ENCODE results near the gene GNPTG. TPM values are rescaled to one million over a fixed set of nuclear protein-coding genes. Genes with fewer than 3 reads are reported as not detected.

Gene GNPTG
- total RNA-seq, 1 experiment from 2014 or later = 20.9 TPM

DNA sequence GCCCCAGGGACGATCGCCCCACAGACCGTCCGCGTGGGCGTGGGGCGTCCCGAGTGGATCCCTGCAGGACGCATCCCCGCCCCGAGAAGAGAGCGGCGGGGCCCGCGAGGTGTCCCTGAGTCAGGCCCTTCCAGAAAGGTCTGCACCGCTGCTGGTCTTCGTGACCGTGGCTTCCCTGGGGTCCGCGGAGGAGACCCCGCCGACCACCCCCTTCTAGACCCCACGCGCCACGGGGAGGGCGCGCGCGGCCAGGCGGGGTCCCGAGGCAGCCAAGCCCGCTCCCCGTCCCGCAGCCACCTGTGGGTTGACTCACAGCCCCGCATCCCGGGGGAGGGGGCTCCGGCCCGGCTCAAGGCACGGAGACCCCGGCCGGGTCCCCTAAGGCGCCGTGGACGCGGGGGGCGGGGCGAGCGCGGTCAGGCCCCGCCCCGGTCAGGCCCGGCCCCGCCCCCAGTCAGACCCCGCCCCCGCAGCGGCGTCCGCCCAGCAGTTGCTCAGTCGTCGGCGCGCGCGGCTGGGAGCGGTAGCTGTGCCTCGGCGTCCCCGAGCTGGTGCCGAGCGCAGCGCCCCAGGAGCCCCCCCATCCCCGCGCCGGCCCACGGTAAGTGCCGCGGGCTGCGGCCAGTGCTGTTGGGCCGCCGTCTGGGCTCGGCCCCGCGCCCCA lies 18.4 kb upstream of the GNPTG start, which contains the start of gene BAIAP3:
Gene BAIAP3 (plus strand): TSS at position 497 of the 664 bp plus-strand sequence. CDS start 4,905 bp downstream, outside the sequence.
- no peak within 1 kb of the TSS for H3K27ac ChIP-seq (ENCODE audit: low read depth, low read length, poor library complexity, severe bottlenecking)
- TF ChIP-seq, protein P1, sequence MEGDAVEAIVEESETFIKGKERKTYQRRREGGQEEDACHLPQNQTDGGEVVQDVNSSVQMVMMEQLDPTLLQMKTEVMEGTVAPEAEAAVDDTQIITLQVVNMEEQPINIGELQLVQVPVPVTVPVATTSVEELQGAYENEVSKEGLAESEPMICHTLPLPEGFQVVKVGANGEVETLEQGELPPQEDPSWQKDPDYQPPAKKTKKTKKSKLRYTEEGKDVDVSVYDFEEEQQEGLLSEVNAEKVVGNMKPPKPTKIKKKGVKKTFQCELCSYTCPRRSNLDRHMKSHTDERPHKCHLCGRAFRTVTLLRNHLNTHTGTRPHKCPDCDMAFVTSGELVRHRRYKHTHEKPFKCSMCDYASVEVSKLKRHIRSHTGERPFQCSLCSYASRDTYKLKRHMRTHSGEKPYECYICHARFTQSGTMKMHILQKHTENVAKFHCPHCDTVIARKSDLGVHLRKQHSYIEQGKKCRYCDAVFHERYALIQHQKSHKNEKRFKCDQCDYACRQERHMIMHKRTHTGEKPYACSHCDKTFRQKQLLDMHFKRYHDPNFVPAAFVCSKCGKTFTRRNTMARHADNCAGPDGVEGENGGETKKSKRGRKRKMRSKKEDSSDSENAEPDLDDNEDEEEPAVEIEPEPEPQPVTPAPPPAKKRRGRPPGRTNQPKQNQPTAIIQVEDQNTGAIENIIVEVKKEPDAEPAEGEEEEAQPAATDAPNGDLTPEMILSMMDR (conservative IDR thresholded peaks at IDR 0.05; ENCODE audit: low read depth, low read length) = no peak
- TF ChIP-seq EZH2 (IDR thresholded peaks at IDR 0.05; ENCODE audit: borderline replicate concordance, low read depth, low read length, poor library complexity, severe bottlenecking) = no peak
- H3K4me3 ChIP-seq (ENCODE audit: low read depth, low read length, poor library complexity, severe bottlenecking) = peak within 1 kb of the TSS; percentile 41
- BruUV-seq (replicated peaks) = no TSS peak
- intact Hi-C loops (cut with micrococcal nuclease; ENCODE audit: unreplicated experiment) = no loop called here
- H3K4me1 ChIP-seq (ENCODE audit: insufficient read depth, low read length, poor library complexity, severe bottlenecking) = peaks cover 15% of the 10 kb centered on the region
- peaks cover 56% of the 10 kb centered on the region for H3K27me3 ChIP-seq (replicated peaks; ENCODE audit: insufficient read depth, low read depth, low read length, poor library complexity)
- ChIA-PET POLR2A (ENCODE audit: low non-redundant PET) (no interaction called here), CTCF (no interaction called here)
- no peaks in the 10 kb centered on the region for H3K9me3 ChIP-seq (ENCODE audit: low read depth, low read length, poor library complexity, severe bottlenecking)
- DNase-seq (ENCODE audit: low spot score) = peak; percentile 56
- no peaks in the 10 kb centered on the region for H3K36me3 ChIP-seq (ENCODE audit: insufficient read depth, low read length, poor library complexity, severe bottlenecking)

DNA sequence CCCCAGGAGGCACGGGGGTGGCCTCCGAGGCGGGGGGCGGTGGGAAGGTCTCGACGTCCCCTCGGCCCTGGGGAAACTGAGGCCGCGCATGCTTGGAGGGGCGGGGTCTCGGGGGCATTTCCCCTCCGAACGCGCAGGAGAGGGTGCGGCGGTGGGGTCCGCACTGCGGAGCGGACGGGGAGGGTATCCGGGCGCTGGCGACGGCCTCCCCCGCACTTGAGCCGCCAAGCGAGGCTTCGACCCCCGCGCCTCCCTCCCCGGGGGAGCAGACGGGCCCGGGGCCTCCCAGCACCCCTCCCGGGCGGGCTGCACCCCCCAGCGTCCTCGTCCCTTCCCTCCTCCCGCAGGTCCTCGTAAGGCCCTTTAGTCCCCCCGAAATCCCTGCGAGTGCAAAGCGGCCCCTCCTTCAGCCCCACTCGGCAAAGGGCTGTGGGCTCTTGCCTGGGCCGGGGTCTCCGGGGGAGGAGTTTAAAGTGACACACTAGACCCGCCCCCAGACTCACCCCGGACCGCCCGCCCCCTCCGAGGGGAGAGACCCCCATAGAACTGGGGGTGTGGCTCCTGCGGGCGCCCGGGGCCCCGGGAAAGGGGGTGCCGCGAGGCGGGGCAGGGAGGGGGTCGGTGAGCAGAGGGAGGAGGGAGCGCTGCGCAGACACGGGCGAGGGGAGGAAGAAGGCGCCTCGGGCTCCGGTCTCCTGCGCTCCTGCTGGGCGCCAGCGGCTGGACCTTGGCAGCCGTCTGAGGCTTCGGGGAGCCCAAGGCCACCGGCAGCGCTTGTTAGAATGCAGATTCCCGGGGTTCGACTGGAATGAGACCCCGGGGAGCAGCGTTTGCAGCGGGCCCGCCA lies 17.7 kb upstream of the GNPTG start:
- no TSS peak for BruUV-seq (replicated peaks)
- H3K4me3 ChIP-seq (ENCODE audit: low read depth, low read length, poor library complexity, severe bottlenecking) = peak overlapping the region; percentile 41
- ChIA-PET CTCF (no interaction called here), POLR2A (ENCODE audit: low non-redundant PET) (no interaction called here)
- H3K9me3 ChIP-seq (ENCODE audit: low read depth, low read length, poor library complexity, severe bottlenecking) = no peaks in the 10 kb centered on the region
- H3K27me3 ChIP-seq (replicated peaks; ENCODE audit: insufficient read depth, low read depth, low read length, poor library complexity) = peaks cover 56% of the 10 kb centered on the region
- no peak overlapping the region for H3K27ac ChIP-seq (ENCODE audit: low read depth, low read length, poor library complexity, severe bottlenecking)
- TF ChIP-seq, protein P1 (conservative IDR thresholded peaks at IDR 0.05; ENCODE audit: low read depth, low read length) = no peak
- TF ChIP-seq EZH2 (IDR thresholded peaks at IDR 0.05; ENCODE audit: borderline replicate concordance, low read depth, low read length, poor library complexity, severe bottlenecking) = no peak
- H3K4me1 ChIP-seq (ENCODE audit: insufficient read depth, low read length, poor library complexity, severe bottlenecking) = peaks cover 15% of the 10 kb centered on the region
- H3K36me3 ChIP-seq (ENCODE audit: insufficient read depth, low read length, poor library complexity, severe bottlenecking) = no peaks in the 10 kb centered on the region
- intact Hi-C loops (cut with micrococcal nuclease; ENCODE audit: unreplicated experiment) = no loop called here
- DNase-seq (ENCODE audit: low spot score) = no peak

DNA sequence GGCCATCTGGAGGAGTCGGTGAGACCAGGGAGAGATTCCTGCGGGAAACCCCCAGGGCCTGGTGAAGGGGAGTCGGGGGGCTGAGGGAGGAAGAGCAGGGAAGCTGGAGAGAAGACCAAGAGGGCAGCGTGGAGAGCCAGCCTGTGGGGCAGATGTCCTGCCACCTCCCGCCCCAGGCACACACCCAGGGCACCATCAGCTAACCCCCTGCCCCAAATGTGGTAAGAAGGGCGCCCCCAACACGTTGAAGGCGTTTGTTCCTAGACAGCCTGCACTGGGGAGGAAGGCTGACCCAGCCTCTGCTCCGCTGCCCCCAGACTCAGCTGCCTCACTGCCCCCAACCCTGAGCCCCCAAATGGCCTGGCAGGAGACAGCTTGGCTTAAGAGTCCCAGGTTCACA lies 17.0 kb upstream of the GNPTG start:
- Histone ChIP-seq H3K9me3 (ENCODE audit: low read depth, low read length, poor library complexity, severe bottlenecking) (no peaks in the 10 kb centered on the region), H3K36me3 (ENCODE audit: insufficient read depth, low read length, poor library complexity, severe bottlenecking) (no peaks in the 10 kb centered on the region), H3K27me3 (replicated peaks; ENCODE audit: insufficient read depth, low read depth, low read length, poor library complexity) (peaks cover 56% of the 10 kb centered on the region), H3K4me1 (ENCODE audit: insufficient read depth, low read length, poor library complexity, severe bottlenecking) (peaks cover 15% of the 10 kb centered on the region), H3K27ac (ENCODE audit: low read depth, low read length, poor library complexity, severe bottlenecking) (no peak overlapping the region), H3K4me3 (ENCODE audit: low read depth, low read length, poor library complexity, severe bottlenecking) (peak overlapping the region; percentile 41)
- no peak for TF ChIP-seq EZH2 (IDR thresholded peaks at IDR 0.05; ENCODE audit: borderline replicate concordance, low read depth, low read length, poor library complexity, severe bottlenecking)
- TF ChIP-seq, protein P1 (conservative IDR thresholded peaks at IDR 0.05; ENCODE audit: low read depth, low read length) = no peak
- intact Hi-C loops (cut with micrococcal nuclease; ENCODE audit: unreplicated experiment) = no loop called here
- BruUV-seq (replicated peaks) = no TSS peak
- CTCF ChIA-PET = no interaction called here
- DNase-seq (ENCODE audit: low spot score) = no peak
- POLR2A ChIA-PET (ENCODE audit: low non-redundant PET) = no interaction called here
